H1 (cell line): Measurements from ENCODE around the gene MIXL1. TPM values are rescaled to one million over a fixed set of nuclear protein-coding genes. Genes with fewer than 3 reads are reported as not detected.

Experiments used
- polyA plus RNA-seq, 7 experiments: library from polyadenylated mRNA; depleted of rRNA in 3 of 7; stranded (reverse) in 5 of 7; unstranded in 2 of 7; fragments of >200 nt in 5 of 7; fragments of 200-250 nt in 2 of 7; gene quantifications; 1 replicate in 5 of 7; 2 replicates in 1 of 7; 4 replicates in 1 of 7; pipeline versions ENCODE4 v1.2.1 to v1.2.3, GENCODE V29; 2011 to 2013; ENCODE audit warnings: missing spikeins in 2 of 7, mixed read lengths in 2 of 7
- total RNA-seq: library from RNA; stranded (reverse); fragmentation: NEBNext Ultra II Directional; extraction: Animal tissue kit (Norgen Biotek cat#: 25700); gene quantifications from 2 replicates; pipeline ENCODE4 v1.2.1, GENCODE V29; 2021

The MIXL1 gene
- total and polyA plus RNA-seq, 2 of the 8 experiments (the other 6 are each of a cell fraction or from before 2014, with no cell fraction given) = 1.5 to 1.8 TPM

Other genes with a start within 250 kb of the MIXL1 start
- gene SDE2, start 224.3 kb upstream of the MIXL1 start, total RNA-seq = 16.5 and 16.7 TPM in 2 replicates
- 8.0 and 8.5 TPM in 2 replicates for gene SDE2, start 224.3 kb upstream of the MIXL1 start, polyA plus RNA-seq (2011; rRNA removed)
- 1,213 and 1,223 TPM in 2 replicates for gene H3-3A, start 160.9 kb upstream of the MIXL1 start, total RNA-seq
- 760 and 1,157 TPM in 2 replicates for gene H3-3A, start 160.9 kb upstream of the MIXL1 start, polyA plus RNA-seq (2011; rRNA removed)
- gene ACBD3, start 36.9 kb upstream of the MIXL1 start, total RNA-seq = 28.2 and 29.4 TPM in 2 replicates
- gene ACBD3, start 36.9 kb upstream of the MIXL1 start, polyA plus RNA-seq (2011; rRNA removed) = 4.1 and 8.4 TPM in 2 replicates
- gene LIN9, start 85.5 kb downstream of the MIXL1 start, total RNA-seq = 12.4 and 12.6 TPM in 2 replicates
- gene LIN9, start 85.5 kb downstream of the MIXL1 start, polyA plus RNA-seq (2011; rRNA removed) = 3.9 and 5.6 TPM in 2 replicates
- 408 and 416 TPM in 2 replicates for gene PARP1, start 184.4 kb downstream of the MIXL1 start, total RNA-seq
- gene PARP1, start 184.4 kb downstream of the MIXL1 start, polyA plus RNA-seq (2011; rRNA removed) = 441 and 711 TPM in 2 replicates